H1 (cell line): ENCODE data around the gene NELFB. TPM values are rescaled to one million over a fixed set of nuclear protein-coding genes. Genes with fewer than 3 reads are reported as not detected.

Experiments used
- ATF2 ChIP-seq: IDR thresholded peaks from 2 replicates; pipeline ENCODE4 v1.6.1; 2012; ENCODE audit warnings: low read length, inconsistent platforms
- BACH1 ChIP-seq: IDR thresholded peaks from 2 replicates; pipeline ENCODE4 v1.6.1; 2012; ENCODE audit warnings: low read length, improper control_type of control experiment
- BRCA1 ChIP-seq: IDR thresholded peaks from 2 replicates; pipeline ENCODE4 v1.6.1; 2012; ENCODE audit warnings: low read depth, low read length, improper control_type of control experiment
- CHD1 ChIP-seq: IDR thresholded peaks from 2 replicates; pipeline ENCODE4 v1.6.1; 2012; ENCODE audit warnings: low read depth, low read length, improper control_type of control experiment
- CHD2 ChIP-seq: IDR thresholded peaks from 2 replicates; pipeline ENCODE4 v1.6.1; 2012; ENCODE audit warnings: low read length, improper control_type of control experiment
- EGR1 ChIP-seq: IDR thresholded peaks from 2 replicates; pipeline ENCODE4 v1.6.1; 2011; ENCODE audit warnings: low read depth, low read length, borderline replicate concordance
- EP300 ChIP-seq, 2 experiments: IDR thresholded peaks; 1 replicate in 1 of 2; 2 replicates in 1 of 2; pipeline ENCODE4 v1.6.1; 2011 to 2012; ENCODE audit warnings: low read depth in 2 of 2, low read length in 2 of 2, mild to moderate bottlenecking in 2 of 2, borderline replicate concordance in 1 of 2, inconsistent platforms in 1 of 2, moderate library complexity in 1 of 2
- FOSL1 ChIP-seq: IDR thresholded peaks from 2 replicates; pipeline ENCODE4 v1.6.1; 2011; ENCODE audit warnings: mild to moderate bottlenecking, low read depth, low read length, moderate library complexity; ENCODE audit not compliant: insufficient read depth
- GTF2F1 ChIP-seq: IDR thresholded peaks from 2 replicates; pipeline ENCODE4 v1.6.1; 2012; ENCODE audit warnings: low read depth, low read length, improper control_type of control experiment, borderline replicate concordance
- JUND ChIP-seq: IDR thresholded peaks from 2 replicates; pipeline ENCODE4 v1.6.1; 2011; ENCODE audit warnings: mild to moderate bottlenecking, improper control_type of control experiment, low read length
- POU5F1 ChIP-seq: IDR thresholded peaks from 2 replicates; pipeline ENCODE4 v1.6.1; 2011; ENCODE audit warnings: low read depth, mild to moderate bottlenecking, low read length, moderate library complexity
- SP4 ChIP-seq: IDR thresholded peaks from 2 replicates; pipeline ENCODE4 v1.6.1; 2012; ENCODE audit warnings: low read length, inconsistent platforms
- SRF ChIP-seq: IDR thresholded peaks from 2 replicates; pipeline ENCODE4 v1.6.1; 2011; ENCODE audit warnings: mild to moderate bottlenecking, low read depth, low read length, moderate library complexity
- TAF1 ChIP-seq: IDR thresholded peaks from 2 replicates; pipeline ENCODE4 v1.6.1; 2011; ENCODE audit warnings: mild to moderate bottlenecking, low read depth, low read length
- TAF7 ChIP-seq: optimal IDR thresholded peaks from 2 replicates; pipeline ENCODE3; 2011; ENCODE audit warnings: low read depth, mild to moderate bottlenecking, inconsistent platforms, low read length, moderate library complexity, borderline replicate concordance
- YY1 ChIP-seq: IDR thresholded peaks from 2 replicates; pipeline ENCODE4 v1.6.1; 2011; ENCODE audit warnings: low read depth, mild to moderate bottlenecking, low read length
- polyA plus RNA-seq, 7 experiments: library from polyadenylated mRNA; depleted of rRNA in 3 of 7; stranded (reverse) in 5 of 7; unstranded in 2 of 7; fragments of >200 nt in 5 of 7; fragments of 200-250 nt in 2 of 7; gene quantifications; 1 replicate in 5 of 7; 2 replicates in 1 of 7; 4 replicates in 1 of 7; pipeline versions ENCODE4 v1.2.1 to v1.2.3, GENCODE V29; 2011 to 2013; ENCODE audit warnings: missing spikeins in 2 of 7, mixed read lengths in 2 of 7
- total RNA-seq: library from RNA; stranded (reverse); fragmentation: NEBNext Ultra II Directional; extraction: Animal tissue kit (Norgen Biotek cat#: 25700); gene quantifications from 2 replicates; pipeline ENCODE4 v1.2.1, GENCODE V29; 2021
- TF ChIP-seq, protein P1 (sequence below): IDR thresholded peaks from 2 replicates; pipeline ENCODE4 v1.6.1; 2012; ENCODE audit warnings: inconsistent platforms

NELFB gene
- total and polyA plus RNA-seq, 2 of the 8 experiments (the other 6 are each of a cell fraction or from before 2014, with no cell fraction given): 57.6 to 78.0 TPM

GRCh38 chr9:137223078-137223970 is 31.8 kb upstream of the NELFB start (continued):
- TF ChIP-seq POU5F1 (no peak), ATF2 (0 out of 2 replicates have a peak, but pooled peaks have one; percentile 31), YY1 (peak; percentile 54; the same call in 1 of the 2 replicates), BACH1 (peak; percentile 73), GTF2F1 (no peak), EGR1 (peak; percentile 50), TAF1 (peak; percentile 55), CHD1 (no peak), EP300 (IDR thresholded peaks at IDR 0.05; ENCODE audit: borderline replicate concordance in 1 of 2, low read depth in 2 of 2, low read length in 2 of 2) (no peak), BRCA1 (no peak), JUND (no peak; the same call in 1 of the 2 replicates), CHD2 (0 out of 2 replicates have a peak, but pooled peaks have one; percentile 13), FOSL1 (no peak), SRF (no peak), TAF7 (peak; percentile 43), SP4 (peak; percentile 89)
- TF ChIP-seq, protein P1, sequence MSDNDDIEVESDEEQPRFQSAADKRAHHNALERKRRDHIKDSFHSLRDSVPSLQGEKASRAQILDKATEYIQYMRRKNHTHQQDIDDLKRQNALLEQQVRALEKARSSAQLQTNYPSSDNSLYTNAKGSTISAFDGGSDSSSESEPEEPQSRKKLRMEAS: no peak
